HG03442 (cell line): ENCODE results near the gene THOC1.
"Not testable (repeated sequence)": the region's sequence is repeated elsewhere in the genome, so short reads cannot be mapped to it uniquely, and the experiment has no call there.

Experiments used
- ATAC-seq: cut with Tn5 transposase; IDR thresholded peaks from one replicate; pipeline ENCODE4 v1.9.1; 2021; ENCODE audit warnings: mild to moderate bottlenecking, moderate library complexity; ENCODE audit not compliant: unreplicated experiment

THOC1 gene

GRCh38 chr18:267688-268552, at the start of gene THOC1:
THOC1 (minus strand) TSS chr18:268047; CDS start chr18:268019, 28 bp downstream.
- peak; percentile 85 for ATAC-seq

DNA sequence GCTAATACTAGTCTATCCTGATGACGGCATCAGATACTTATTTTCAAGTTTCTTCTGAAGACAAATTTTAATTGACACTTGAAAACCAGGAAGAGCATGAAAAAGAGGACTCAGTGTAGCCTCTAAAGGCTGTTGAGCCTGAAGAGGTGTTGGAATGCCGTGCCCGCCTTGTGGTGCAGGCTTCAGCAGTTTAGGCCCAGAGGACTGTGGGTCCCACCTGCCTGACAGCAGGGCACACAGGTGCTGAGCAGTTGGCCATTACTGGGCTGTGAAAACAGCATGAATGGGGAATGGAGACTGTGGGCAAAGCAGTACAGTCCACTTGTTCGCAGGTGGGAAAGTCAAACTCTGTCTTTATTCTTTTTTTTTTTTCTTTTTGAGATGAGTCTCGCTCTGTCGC, 49.8 kb upstream of the THOC1 start:
- ATAC-seq: no peak

DNA sequence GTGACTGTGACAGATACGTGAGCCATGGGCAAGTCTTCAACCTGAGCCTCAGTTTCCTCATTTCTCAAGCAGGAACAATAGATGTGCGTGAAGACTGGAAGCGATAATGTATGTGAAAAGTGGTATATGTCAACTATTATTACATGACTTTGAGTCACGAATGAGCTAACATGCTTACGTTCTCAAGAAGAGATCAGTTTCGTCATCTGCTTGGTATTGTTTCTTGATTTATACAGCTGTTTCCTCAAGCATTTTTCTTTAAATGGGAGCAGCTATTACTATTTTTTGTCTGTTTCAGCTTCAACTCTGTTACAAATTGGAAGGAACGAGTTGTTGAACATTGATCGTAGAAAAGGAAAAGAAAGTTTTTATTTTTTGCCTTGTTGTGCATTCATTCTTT, 48.5 kb upstream of the THOC1 start:
- ATAC-seq: no peak

- ATAC-seq: no peak
These were observed 46.1 kb upstream of the THOC1 start for GRCh38 chr18:313931-314330.

DNA sequence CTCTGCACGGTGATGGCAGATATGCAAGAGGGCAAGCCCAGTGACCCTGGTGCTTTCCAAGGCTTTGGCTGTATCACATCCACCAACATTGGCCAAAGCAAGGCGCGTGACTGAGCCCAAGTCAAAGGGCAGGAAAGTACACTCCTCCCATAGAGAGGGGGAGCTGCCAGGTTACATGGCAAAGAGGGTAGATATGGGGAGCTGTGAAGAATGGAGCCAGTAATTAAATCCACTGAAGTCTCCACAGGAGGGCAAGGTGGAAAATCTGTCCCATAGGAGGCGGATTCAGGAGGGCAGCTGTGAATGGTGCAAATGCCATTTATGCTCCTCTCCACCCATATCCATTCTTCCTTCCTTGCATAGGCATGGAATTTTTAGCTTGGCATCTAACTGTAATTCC, 44.6 kb upstream of the THOC1 start:
- no peak for ATAC-seq

- no peak for ATAC-seq
These were observed 42.2 kb upstream of the THOC1 start for GRCh38 chr18:310042-310441.

DNA sequence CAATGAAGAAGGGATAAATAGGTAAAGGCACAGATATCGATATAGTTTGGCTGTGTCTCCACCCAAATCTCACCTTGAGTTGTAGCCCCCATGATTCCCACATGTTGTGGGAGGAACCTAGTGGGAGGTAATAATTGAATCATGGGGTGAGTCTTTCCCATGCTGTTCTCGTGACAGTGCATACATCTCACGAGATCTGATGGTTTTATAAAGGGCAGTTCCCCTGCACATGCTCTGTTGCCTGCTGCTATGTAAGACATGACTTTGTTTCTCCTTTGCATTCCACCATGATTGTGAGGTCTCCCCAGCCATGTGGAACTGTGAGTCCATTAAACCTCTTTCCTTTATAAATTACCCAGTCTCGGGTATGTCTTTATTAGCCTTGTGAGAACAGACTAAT, 40.2 kb upstream of the THOC1 start:
- ATAC-seq: not testable (repeated sequence)

GRCh38 chr18:306608-307255, 38.9 kb upstream of the THOC1 start:
- ATAC-seq: no peak

GRCh38 chr18:305003-305501, 37.2 kb upstream of the THOC1 start:
- no peak for ATAC-seq

GRCh38 chr18:303607-304006, 35.8 kb upstream of the THOC1 start:
- ATAC-seq: no peak

DNA sequence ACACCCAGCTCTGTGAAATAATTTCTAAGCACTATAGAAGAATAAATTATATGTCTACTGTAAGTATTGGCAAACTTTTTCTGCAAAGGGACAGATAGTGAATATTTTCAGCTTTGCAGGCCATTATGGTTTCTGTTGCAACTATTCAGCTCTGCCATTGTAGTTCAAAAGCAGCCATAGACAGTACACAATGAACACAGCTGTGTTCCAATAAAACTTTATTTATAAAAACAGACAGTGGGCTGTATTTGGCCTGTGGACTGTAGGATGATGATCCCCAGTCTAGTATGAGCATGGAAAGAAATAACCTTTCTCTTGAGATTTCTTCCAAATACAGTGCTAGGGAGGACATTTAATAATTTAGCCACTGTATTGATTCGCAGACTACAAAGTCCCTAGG, 35.2 kb upstream of the THOC1 start:
- ATAC-seq: no peak

DNA sequence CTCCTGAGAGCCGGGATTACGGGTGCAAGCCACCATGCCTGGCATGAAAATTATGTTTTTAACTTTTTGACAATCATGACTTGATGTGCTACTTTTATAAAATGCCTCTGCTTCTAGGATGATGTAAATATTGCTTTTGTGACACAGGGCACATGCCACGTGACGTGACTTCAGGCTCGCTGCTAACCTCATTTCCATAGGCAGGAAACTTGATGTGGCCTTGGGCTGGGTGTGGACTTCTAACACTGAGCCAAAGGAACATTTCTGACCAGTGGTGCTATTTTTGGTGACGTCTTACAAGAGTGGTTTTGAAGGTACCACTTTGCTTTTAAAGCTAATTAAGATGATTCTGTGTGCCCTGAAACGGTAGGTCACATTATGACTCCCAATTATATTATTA, 34.2 kb upstream of the THOC1 start:
- no peak for ATAC-seq

DNA sequence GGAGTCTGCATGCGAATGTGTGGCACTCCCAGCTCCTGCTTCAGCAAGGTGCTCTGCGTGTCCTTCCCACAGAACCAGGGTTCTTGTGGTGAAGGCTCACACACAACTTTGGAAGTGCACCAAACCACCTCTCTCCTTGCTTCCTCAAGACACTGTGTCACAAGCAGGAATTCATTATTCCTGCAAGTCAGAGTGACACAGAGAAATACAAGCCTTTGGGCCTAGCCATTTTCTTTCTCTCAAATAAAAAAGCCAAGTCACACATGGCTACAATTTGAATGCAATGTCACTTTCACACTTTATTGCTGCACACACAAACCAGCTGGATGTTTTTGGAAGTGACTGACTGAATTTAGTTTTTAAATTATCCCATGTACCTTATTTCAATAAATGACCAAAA, 30.1 kb upstream of the THOC1 start:
- no peak for ATAC-seq

DNA sequence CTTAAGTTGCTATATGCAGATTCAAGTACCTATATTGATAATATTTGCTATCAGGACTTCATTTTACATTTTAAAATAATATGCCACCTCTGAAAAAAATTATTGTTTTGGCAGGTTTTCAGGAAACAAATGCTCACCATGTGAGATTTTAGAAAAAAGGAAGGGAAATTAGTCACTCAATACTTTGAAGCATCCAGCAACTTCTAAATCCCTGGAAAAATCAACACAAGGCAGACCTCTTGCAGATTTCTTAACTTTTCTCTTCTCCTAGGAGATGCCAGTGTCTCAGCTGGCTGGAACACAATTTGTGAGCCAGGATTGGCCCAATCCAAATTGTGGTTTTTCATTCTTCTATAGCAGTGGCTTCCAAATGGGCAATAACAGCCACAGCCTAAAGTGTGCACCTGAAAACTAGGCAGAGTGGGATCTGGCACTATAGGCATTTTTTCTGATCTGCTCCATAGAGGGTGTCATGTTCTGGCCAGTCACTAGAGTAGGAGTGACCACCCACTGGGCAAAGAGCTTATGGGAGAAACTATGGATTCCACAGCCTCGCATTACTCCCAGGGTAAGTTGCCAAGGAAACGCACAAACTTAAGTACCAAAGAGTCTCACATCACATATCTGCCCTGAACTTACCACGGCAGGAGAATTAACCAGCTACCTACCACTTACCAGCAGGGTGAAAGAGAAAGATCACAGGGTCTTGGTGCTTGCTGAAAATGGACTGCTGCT, 28.1 kb upstream of the THOC1 start:
- ATAC-seq: no peak

- ATAC-seq: no peak
These were observed 26.7 kb upstream of the THOC1 start for GRCh38 chr18:294566-294965.

DNA sequence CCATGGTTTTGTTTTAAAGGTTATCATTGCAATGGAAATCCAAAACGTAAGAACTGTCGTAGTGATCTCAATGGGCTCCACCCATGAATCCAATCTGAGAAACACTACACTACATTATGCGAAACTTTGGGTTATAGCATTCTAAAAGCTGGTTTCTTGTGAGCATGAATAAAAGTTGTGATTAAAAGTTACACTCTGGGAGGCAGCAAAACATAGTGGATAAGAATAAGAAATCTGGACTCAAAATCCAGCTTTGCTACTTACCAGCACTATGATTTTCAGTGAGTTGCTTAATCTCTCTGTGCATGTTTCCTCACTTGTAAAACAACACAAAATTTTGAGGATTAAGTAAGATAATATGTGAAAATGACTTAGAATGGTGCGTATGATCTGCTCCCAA, 25.7 kb upstream of the THOC1 start:
- no peak for ATAC-seq

GRCh38 chr18:292271-292670, 24.4 kb upstream of the THOC1 start:
- ATAC-seq: no peak

GRCh38 chr18:289970-290369, 22.1 kb upstream of the THOC1 start:
- ATAC-seq: not testable (repeated sequence)

GRCh38 chr18:289026-289425, 21.2 kb upstream of the THOC1 start:
- ATAC-seq: no peak

DNA sequence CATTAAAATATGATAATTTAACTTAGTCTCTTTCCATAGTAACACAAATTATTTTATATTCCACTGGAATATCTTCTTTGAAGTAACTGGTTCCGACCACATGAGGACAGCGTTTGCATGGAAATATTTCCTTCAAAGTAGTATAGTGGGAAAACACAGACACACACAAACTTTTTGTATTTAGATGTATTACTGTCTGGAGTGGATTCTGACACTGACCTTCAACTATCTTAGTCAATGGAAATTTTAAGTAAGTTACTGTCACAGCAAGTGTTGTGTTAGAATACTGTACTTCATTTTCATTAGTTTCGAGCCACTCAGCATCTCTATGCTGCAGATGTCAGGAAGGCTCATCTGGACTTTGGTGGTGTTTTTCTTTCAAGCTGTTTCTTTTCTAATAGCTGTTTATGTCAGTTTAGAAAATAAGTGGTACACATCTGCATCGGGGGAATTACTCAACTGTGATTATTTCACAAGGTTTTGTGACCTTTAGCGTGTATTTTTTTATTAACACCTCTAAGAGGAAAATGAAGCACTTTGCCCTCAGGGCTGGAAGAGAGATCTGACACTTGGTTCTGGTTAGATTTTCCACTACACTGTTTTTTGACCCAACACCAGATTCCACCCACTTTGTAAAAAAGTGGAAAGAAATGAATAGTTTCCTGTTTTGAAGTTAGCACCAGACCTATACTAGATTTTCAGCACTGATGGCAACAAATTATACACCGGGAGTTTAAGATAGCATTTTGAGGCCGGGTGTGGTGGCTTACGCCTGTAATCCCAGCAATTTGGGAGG, 18.9 kb upstream of the THOC1 start:
- ATAC-seq: no peak

DNA sequence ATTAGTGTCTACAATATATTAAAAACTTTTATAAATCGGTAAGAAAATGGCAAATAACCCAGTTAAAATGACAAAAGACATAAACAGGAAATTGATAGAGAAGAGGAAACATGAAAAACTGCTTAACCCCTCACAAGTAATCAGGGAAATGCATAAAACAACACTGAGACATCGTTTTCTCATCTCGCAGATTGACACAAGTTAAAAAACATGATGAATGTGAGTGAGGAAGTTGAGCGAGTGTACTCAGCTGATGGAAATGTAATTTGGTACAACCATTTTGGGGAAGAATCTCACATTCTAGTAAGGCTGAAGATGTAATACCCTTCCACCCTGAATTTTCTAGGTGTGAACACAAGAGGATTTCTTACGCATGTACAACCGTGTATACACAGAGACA, 18.0 kb upstream of the THOC1 start:
- ATAC-seq: no peak
